ENCODE measurements around the gene CLEC2A. TPM values are rescaled to one million over a fixed set of nuclear protein-coding genes. Genes with fewer than 3 reads are reported as not detected.

CLEC2A gene
- total and polyA plus RNA-seq, 2 donors (not counting 3 experiments of a cell fraction or from before 2014, with no cell fraction given): not detected

GRCh38 chr12:9907769-9908168 lies 24.4 kb downstream of the CLEC2A start:
- no peaks in the 10 kb centered on the region for H3K79me2 ChIP-seq (ENCODE audit: control insufficient read depth, insufficient read depth, low read length)
- TF ChIP-seq POLR2A (IDR thresholded peaks at IDR 0.05; ENCODE audit: low read depth, low read length): no peak
- TF ChIP-seq JUN (IDR thresholded peaks at IDR 0.05; ENCODE audit: borderline replicate concordance, insufficient read depth, insufficient read length, low read depth): no peak
- no peak for TF ChIP-seq MAX (IDR thresholded peaks at IDR 0.05; ENCODE audit: insufficient read depth, insufficient read length)
- TF ChIP-seq CTCF (IDR thresholded peaks at IDR 0.05; ENCODE audit: extremely low read depth in 1 of 2, insufficient read depth in 1 of 2, low read depth in 1 of 2, low read length in 2 of 2): no peak
- TF ChIP-seq MYC (IDR thresholded peaks at IDR 0.05; ENCODE audit: low read depth, low read length): no peak
- CTCF ChIA-PET: interaction anchor here (0.7 to 3.6 kb wide), 4 partner anchors 12 to 157 kb away, joined by 3 to 20 read pairs (median 4); no protein-coding TSS in a partner anchor
- FAIRE-seq (no peak), DNase-seq (ENCODE audit: low read depth, low spot score) (no peak)
- dilution Hi-C loops (cut with MboI; ENCODE audit: extremely low pct_ligation_motif_present, low sequenced_read_pairs): no loop called here
- no peaks in the 10 kb centered on the region for H3K36me3 ChIP-seq (ENCODE audit: control insufficient read depth in 2 of 2, extremely low read depth in 1 of 2, insufficient read depth in 2 of 2, low read length in 2 of 2)
- intact Hi-C loops (cut with micrococcal nuclease): no loop called here
- no peak overlapping the region for H3K27ac ChIP-seq (ENCODE audit: insufficient read depth, low read depth, low read length)
- no peaks in the 10 kb centered on the region for H3K9me3 ChIP-seq (replicated peaks; ENCODE audit: control insufficient read depth, insufficient read depth, low read length)
- H3K4me1 ChIP-seq (ENCODE audit: control insufficient read depth, extremely low read depth, insufficient read depth, low read length): no peaks in the 10 kb centered on the region
- no peaks in the 10 kb centered on the region for H3K9me1 ChIP-seq (replicated peaks; ENCODE audit: control insufficient read depth, extremely low read depth, insufficient read depth, low read length)
- no peaks in the 10 kb centered on the region for H4K20me1 ChIP-seq (replicated peaks; ENCODE audit: control insufficient read depth, extremely low read depth, insufficient read depth, low read length)
- no peak overlapping the region for H3K9ac ChIP-seq (replicated peaks; ENCODE audit: extremely low read depth, insufficient read depth, low read length)
- H3K4me3 ChIP-seq (replicated peaks in 1 of 3; ENCODE audit: insufficient read depth in 1 of 3, low read depth in 1 of 3, low read length in 3 of 3): no peak overlapping the region
- no peak overlapping the region for H2AFZ ChIP-seq (ENCODE audit: low read depth, low read length)
- no TSS peak for BruUV-seq (replicated peaks)
- H3K27me3 ChIP-seq (ENCODE audit: control insufficient read depth in 2 of 2, insufficient read depth in 2 of 2, low read length in 2 of 2): peaks cover 3 to 8% of the 10 kb centered on the region in 2 experiments
- POLR2A ChIA-PET: no interaction called here
- H3K4me2 ChIP-seq (ENCODE audit: insufficient read depth, low read length): no peak overlapping the region

- no peaks in the 10 kb centered on the region for H3K9me3 ChIP-seq (replicated peaks; ENCODE audit: control insufficient read depth, insufficient read depth, low read length)
- ChIA-PET POLR2A (no interaction called here), CTCF (interaction anchor here (0.8 to 3.6 kb wide), 5 partner anchors 12 to 156 kb away, joined by 3 to 20 read pairs (median 6); no protein-coding TSS in a partner anchor)
- TF ChIP-seq JUN (IDR thresholded peaks at IDR 0.05; ENCODE audit: borderline replicate concordance, insufficient read depth, insufficient read length, low read depth) (no peak), MAX (IDR thresholded peaks at IDR 0.05; ENCODE audit: insufficient read depth, insufficient read length) (no peak)
- no peak overlapping the region for H3K9ac ChIP-seq (replicated peaks; ENCODE audit: extremely low read depth, insufficient read depth, low read length)
- dilution Hi-C loops (cut with MboI; ENCODE audit: extremely low pct_ligation_motif_present, low sequenced_read_pairs) (no loop called here), intact Hi-C loops (cut with micrococcal nuclease) (no loop called here)
- no peaks in the 10 kb centered on the region for H3K79me2 ChIP-seq (ENCODE audit: control insufficient read depth, insufficient read depth, low read length)
- H4K20me1 ChIP-seq (replicated peaks; ENCODE audit: control insufficient read depth, extremely low read depth, insufficient read depth, low read length): no peaks in the 10 kb centered on the region
- H3K36me3 ChIP-seq (ENCODE audit: control insufficient read depth in 2 of 2, extremely low read depth in 1 of 2, insufficient read depth in 2 of 2, low read length in 2 of 2): no peaks in the 10 kb centered on the region
- H3K4me1 ChIP-seq (ENCODE audit: control insufficient read depth, extremely low read depth, insufficient read depth, low read length): no peaks in the 10 kb centered on the region
- BruUV-seq (replicated peaks): no TSS peak
- peaks cover 3 to 8% of the 10 kb centered on the region in 2 experiments for H3K27me3 ChIP-seq (ENCODE audit: control insufficient read depth in 2 of 2, insufficient read depth in 2 of 2, low read length in 2 of 2)
- H3K4me3 ChIP-seq (replicated peaks in 1 of 3; ENCODE audit: insufficient read depth in 1 of 3, low read depth in 1 of 3, low read length in 3 of 3): no peak overlapping the region
- no peak overlapping the region for H3K27ac ChIP-seq (ENCODE audit: insufficient read depth, low read depth, low read length)
- H3K9me1 ChIP-seq (replicated peaks; ENCODE audit: control insufficient read depth, extremely low read depth, insufficient read depth, low read length): no peaks in the 10 kb centered on the region
- no peak for DNase-seq (ENCODE audit: low read depth, low spot score)
- H2AFZ ChIP-seq (ENCODE audit: low read depth, low read length): no peak overlapping the region
- no peak for FAIRE-seq
- H3K4me2 ChIP-seq (ENCODE audit: insufficient read depth, low read length): no peak overlapping the region
These were observed 25.3 kb downstream of the CLEC2A start for GRCh38 chr12:9906873-9907272.
